DOHH2 (cell line): Measurements from ENCODE around the gene CYFIP2.

Experiments used
- H3F3A ChIP-seq: fragments of 200-600 bp; sonication (generic), shearing (Covaris generic); 2 replicates; pipeline ENCODE4 v1.6.0; 2016; ENCODE audit warnings: antibody characterized with exemption, mild to moderate bottlenecking; ENCODE audit not compliant: control insufficient read depth, insufficient read depth
- H3K27ac ChIP-seq: fragments of 200-600 bp; sonication (generic); 2 replicates; pipeline ENCODE4 v1.5.1; 2014; ENCODE audit warnings: low read depth, mild to moderate bottlenecking, low read length, moderate library complexity
- H3K27me3 ChIP-seq: fragments of 200-600 bp; sonication (generic); 2 replicates; pipeline ENCODE4 v1.6.1; 2014; ENCODE audit warnings: mild to moderate bottlenecking, low read length, mixed read lengths; ENCODE audit not compliant: control insufficient read depth
- H3K36me3 ChIP-seq: fragments of 200-600 bp; sonication (generic); 2 replicates; pipeline ENCODE4 v1.6.1; 2014; ENCODE audit warnings: mild to moderate bottlenecking, low read length, moderate library complexity, mixed read lengths; ENCODE audit not compliant: control insufficient read depth
- H3K4me1 ChIP-seq: fragments of 200-600 bp; sonication (generic); 2 replicates; pipeline ENCODE4 v1.6.1; 2014; ENCODE audit warnings: mild to moderate bottlenecking, low read length, mixed read lengths; ENCODE audit not compliant: control insufficient read depth
- H3K4me2 ChIP-seq: fragments of 200-600 bp; sonication (generic); 2 replicates; pipeline ENCODE4 v1.6.0; 2014; ENCODE audit warnings: mild to moderate bottlenecking, low read length, moderate library complexity
- H3K4me3 ChIP-seq: fragments of 200-600 bp; sonication (generic); 2 replicates; pipeline ENCODE4 v1.5.1; 2014; ENCODE audit warnings: mild to moderate bottlenecking, low read length, mixed read lengths
- H3K79me2 ChIP-seq: fragments of 200-600 bp; sonication (generic); 2 replicates; pipeline ENCODE4 v1.6.1; 2014; ENCODE audit warnings: mild to moderate bottlenecking, low read length, mixed read lengths; ENCODE audit not compliant: control insufficient read depth
- H3K9me2 ChIP-seq: fragments of 200-600 bp; sonication (generic); replicated peaks from 2 replicates; pipeline ENCODE4 v1.6.1; 2014; ENCODE audit warnings: mild to moderate bottlenecking, low read length, mixed read lengths; ENCODE audit not compliant: control insufficient read depth
- H3K9me3 ChIP-seq: fragments of 200-600 bp; sonication (generic); 2 replicates; pipeline ENCODE4 v1.6.1; 2014; ENCODE audit warnings: antibody characterized with exemption, low read length, mixed read lengths; ENCODE audit not compliant: control insufficient read depth, insufficient read depth
- H4K20me1 ChIP-seq: fragments of 200-600 bp; sonication (generic); 2 replicates; pipeline ENCODE4 v1.6.0; 2014; ENCODE audit warnings: low read depth, mild to moderate bottlenecking, antibody characterized with exemption, low read length, moderate library complexity; ENCODE audit not compliant: control insufficient read depth, insufficient read depth
- EZH2phosphoT487 ChIP-seq: fragments of 200-600 bp; sonication (generic); IDR thresholded peaks from 2 replicates; pipeline ENCODE4 v1.6.1; 2017; ENCODE audit warnings: borderline replicate concordance, mild to moderate bottlenecking, antibody characterized with exemption, low read length, moderate library complexity, mixed read lengths
- TF ChIP-seq, protein P1 (sequence below): fragments of 200-600 bp; sonication (generic); IDR thresholded peaks from one replicate; pipeline ENCODE4 v1.5.1; 2014; ENCODE audit warnings: antibody characterized with exemption, mild to moderate bottlenecking, low read depth, low read length; ENCODE audit not compliant: poor library complexity, severe bottlenecking

The CYFIP2 gene

DNA sequence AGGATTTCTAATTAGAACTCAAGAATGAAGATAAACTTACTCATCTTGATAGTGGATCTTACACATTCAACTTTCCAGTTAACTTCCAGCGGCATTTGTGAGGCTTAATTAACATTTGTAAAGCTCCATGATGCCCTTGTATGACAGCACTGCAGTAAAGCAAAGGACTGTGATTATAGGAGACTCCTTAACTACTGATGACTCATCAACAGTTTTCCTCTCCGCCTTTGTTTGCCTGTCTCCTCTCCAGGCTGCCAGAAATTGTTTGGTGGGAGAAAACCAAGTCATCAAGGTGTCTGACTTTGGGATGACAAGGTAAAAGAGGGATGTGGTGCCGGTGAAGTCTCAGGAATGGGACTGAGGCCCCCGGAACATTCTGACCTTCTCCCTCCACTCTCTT, 20.4 kb upstream of the CYFIP2 start:
- H3K4me3 ChIP-seq: no peak overlapping the region
- H3K9me2 ChIP-seq: no peaks in the 10 kb centered on the region
- TF ChIP-seq, protein P1, sequence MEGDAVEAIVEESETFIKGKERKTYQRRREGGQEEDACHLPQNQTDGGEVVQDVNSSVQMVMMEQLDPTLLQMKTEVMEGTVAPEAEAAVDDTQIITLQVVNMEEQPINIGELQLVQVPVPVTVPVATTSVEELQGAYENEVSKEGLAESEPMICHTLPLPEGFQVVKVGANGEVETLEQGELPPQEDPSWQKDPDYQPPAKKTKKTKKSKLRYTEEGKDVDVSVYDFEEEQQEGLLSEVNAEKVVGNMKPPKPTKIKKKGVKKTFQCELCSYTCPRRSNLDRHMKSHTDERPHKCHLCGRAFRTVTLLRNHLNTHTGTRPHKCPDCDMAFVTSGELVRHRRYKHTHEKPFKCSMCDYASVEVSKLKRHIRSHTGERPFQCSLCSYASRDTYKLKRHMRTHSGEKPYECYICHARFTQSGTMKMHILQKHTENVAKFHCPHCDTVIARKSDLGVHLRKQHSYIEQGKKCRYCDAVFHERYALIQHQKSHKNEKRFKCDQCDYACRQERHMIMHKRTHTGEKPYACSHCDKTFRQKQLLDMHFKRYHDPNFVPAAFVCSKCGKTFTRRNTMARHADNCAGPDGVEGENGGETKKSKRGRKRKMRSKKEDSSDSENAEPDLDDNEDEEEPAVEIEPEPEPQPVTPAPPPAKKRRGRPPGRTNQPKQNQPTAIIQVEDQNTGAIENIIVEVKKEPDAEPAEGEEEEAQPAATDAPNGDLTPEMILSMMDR: no peak
- TF ChIP-seq EZH2phosphoT487: no peak
- no peaks in the 10 kb centered on the region for H3K79me2 ChIP-seq
- no peaks in the 10 kb centered on the region for H3F3A ChIP-seq
- no peaks in the 10 kb centered on the region for H4K20me1 ChIP-seq
- H3K9me3 ChIP-seq: no peaks in the 10 kb centered on the region
- H3K4me2 ChIP-seq: no peak overlapping the region
- no peaks in the 10 kb centered on the region for H3K36me3 ChIP-seq
- no peak overlapping the region for H3K27ac ChIP-seq
- no peaks in the 10 kb centered on the region for H3K4me1 ChIP-seq
- no peaks in the 10 kb centered on the region for H3K27me3 ChIP-seq

DNA sequence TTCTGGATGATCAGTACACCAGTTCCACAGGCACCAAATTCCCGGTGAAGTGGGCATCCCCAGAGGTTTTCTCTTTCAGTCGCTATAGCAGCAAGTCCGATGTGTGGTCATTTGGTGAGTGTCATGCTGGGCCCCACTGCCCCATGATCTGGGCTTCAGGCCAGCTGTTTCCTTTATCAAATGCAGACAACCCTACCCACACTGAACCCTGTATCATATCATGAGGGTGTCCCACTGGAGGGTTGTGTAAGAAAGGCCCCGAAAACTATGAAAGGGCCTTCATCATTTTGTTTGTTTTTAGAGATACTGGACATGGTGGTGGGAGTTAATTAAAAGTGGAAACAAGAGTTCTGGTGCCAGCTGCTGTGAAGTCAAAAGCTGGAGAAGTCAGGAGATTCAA, 20.0 kb upstream of the CYFIP2 start:
- H3K27ac ChIP-seq: no peak overlapping the region
- no peak overlapping the region for H3K4me3 ChIP-seq

DNA sequence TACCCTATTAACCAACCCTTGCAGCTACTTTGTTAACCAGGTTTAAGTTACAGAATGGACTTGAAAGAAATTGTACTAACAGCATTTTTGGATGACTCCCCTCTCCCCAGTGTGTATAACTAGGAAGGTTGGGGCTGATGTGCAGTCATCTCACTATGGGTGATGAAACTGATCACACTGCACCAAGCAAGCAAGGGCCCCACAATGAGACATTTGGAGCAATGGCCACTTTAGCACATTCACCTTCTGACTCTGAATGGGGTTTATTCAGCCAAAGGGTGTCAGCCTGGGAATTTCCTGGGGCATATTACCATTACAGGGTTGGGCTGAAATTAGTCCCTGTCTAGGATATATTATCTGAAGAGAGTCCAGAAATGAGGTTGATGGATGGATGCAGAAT, 18.7 kb upstream of the CYFIP2 start:
- H3K9me3 ChIP-seq: no peaks in the 10 kb centered on the region
- no peaks in the 10 kb centered on the region for H3F3A ChIP-seq
- no peak overlapping the region for H3K4me2 ChIP-seq
- no peak overlapping the region for H3K27ac ChIP-seq
- no peaks in the 10 kb centered on the region for H3K27me3 ChIP-seq
- no peak for TF ChIP-seq EZH2phosphoT487
- TF ChIP-seq, protein P1: no peak
- H3K4me3 ChIP-seq: no peak overlapping the region
- H4K20me1 ChIP-seq: no peaks in the 10 kb centered on the region
- H3K79me2 ChIP-seq: no peaks in the 10 kb centered on the region
- H3K4me1 ChIP-seq: no peaks in the 10 kb centered on the region
- H3K36me3 ChIP-seq: no peaks in the 10 kb centered on the region
- no peaks in the 10 kb centered on the region for H3K9me2 ChIP-seq

More for the DNA sequence above, 20.0 kb upstream of the CYFIP2 start:
- no peaks in the 10 kb centered on the region for H3F3A ChIP-seq
- H3K79me2 ChIP-seq: no peaks in the 10 kb centered on the region
- TF ChIP-seq, protein P1: no peak
- TF ChIP-seq EZH2phosphoT487: no peak
- no peaks in the 10 kb centered on the region for H3K36me3 ChIP-seq
- no peak overlapping the region for H3K4me2 ChIP-seq
- H3K4me1 ChIP-seq: no peaks in the 10 kb centered on the region
- no peaks in the 10 kb centered on the region for H4K20me1 ChIP-seq
- H3K9me2 ChIP-seq: no peaks in the 10 kb centered on the region
- H3K27me3 ChIP-seq: no peaks in the 10 kb centered on the region
- no peaks in the 10 kb centered on the region for H3K9me3 ChIP-seq
